ENCODE results near the gene USP38.

DNA sequence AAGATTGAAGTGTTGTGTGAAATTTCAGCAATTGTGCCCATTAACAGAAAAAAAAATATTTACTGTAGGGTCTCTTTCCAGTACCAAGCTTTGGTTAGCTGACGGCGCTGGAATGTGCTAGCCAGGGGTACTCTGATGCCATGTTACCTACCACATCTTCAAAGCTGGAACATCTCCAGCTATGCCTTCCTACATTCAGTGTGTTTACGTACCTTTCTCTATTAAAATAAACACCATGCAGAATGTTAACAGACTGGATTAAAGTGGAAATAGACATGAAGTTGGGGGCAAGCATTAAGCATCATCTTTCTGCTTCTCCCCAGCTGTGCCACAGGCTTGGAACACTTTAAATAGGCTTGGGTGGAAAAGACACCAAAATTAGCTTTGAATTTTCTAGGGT, 65.9 kb downstream of the USP38 start:
- TF ChIP-seq, protein P1, sequence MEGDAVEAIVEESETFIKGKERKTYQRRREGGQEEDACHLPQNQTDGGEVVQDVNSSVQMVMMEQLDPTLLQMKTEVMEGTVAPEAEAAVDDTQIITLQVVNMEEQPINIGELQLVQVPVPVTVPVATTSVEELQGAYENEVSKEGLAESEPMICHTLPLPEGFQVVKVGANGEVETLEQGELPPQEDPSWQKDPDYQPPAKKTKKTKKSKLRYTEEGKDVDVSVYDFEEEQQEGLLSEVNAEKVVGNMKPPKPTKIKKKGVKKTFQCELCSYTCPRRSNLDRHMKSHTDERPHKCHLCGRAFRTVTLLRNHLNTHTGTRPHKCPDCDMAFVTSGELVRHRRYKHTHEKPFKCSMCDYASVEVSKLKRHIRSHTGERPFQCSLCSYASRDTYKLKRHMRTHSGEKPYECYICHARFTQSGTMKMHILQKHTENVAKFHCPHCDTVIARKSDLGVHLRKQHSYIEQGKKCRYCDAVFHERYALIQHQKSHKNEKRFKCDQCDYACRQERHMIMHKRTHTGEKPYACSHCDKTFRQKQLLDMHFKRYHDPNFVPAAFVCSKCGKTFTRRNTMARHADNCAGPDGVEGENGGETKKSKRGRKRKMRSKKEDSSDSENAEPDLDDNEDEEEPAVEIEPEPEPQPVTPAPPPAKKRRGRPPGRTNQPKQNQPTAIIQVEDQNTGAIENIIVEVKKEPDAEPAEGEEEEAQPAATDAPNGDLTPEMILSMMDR (IDR thresholded peaks at IDR 0.05) = no peak
- TF ChIP-seq EZH2 (IDR thresholded peaks at IDR 0.05; ENCODE audit: borderline replicate concordance, insufficient read depth, low read depth, low read length, poor library complexity, severe bottlenecking) = no peak

All from B cell (primary cell).